GM19372 (cell line): ENCODE data around the gene LANCL1.

ENCODE experiments used
- ATAC-seq: cut with Tn5 transposase; IDR thresholded peaks from one replicate; pipeline ENCODE4 v1.9.1; 2021; ENCODE audit warnings: mild to moderate bottlenecking, low read depth, moderate library complexity; ENCODE audit not compliant: unreplicated experiment

Gene LANCL1

GRCh38 chr2:210412660-210413059, 63.9 kb downstream of the LANCL1 start:
- ATAC-seq: no peak

GRCh38 chr2:210410542-210410941, 66.0 kb downstream of the LANCL1 start:
- no peak for ATAC-seq

DNA sequence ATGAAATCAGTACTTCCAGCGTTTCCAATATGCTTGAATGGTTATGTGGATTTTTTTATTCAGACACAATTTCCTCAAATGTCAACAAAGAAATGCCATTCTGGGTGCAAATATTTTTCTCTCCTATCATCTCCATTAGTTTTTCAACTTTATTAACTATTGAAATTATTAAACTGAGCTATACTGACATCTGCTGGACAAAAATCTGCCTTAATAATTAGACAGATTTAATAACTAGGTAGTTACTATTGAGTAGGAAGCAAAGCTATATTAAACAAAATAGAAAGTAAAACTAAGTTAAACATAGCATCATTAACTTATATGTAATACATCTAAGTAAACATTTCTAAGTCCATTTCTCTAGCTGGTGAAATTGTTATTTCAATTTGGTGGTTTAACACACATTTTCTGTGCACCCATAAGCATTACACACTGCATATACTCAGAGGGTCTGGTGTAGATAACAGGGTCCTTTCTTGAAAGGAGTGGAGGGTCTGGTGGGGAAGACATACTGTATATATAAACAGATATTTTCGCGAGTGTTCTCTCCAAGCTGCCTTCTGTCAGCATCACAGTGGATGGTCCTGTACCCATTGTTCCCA, 77.0 kb downstream of the LANCL1 start:
- no peak for ATAC-seq

DNA sequence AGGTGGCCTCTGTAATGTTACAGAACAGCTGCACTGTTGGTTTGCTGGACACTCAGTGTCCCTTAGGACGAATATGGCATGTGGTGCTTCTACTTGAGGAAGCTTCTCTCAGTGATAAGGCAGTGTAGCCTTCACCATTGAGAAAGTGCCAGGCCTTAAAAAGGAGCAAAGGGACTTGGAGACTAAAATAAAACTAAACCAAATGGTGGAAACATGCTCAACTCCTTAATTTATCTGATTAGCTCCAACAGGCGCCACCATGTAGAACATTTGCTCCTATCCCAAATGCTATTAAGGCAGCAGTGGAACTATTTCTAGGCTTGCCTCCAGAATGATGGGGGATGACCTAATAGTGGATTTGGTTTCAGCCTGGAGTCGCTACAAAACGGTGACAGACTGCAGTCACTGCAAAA, 84.1 kb downstream of the LANCL1 start:
- ATAC-seq: no peak

DNA sequence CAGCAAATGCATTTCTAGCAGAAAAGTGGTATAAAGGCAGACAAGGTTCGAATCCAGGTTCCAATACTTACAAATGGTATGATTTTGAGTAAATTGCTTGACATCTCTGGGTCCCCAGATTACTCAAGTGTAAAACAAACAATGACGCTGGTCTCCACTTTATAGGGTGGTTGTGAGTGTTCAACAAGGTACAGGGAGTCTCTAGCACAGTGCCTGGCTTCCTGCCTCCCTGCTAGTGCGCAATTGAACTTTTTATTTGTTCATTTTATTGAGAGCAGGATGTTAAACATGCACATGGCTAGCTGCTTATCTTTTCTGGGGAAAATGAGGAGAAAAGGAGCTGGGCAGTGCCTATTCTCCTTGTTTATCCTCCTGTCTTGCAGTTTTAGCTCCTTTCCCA, 86.7 kb downstream of the LANCL1 start:
- no peak for ATAC-seq

- no peak for ATAC-seq
Observed at GRCh38 chr2:210388148-210388547, 88.4 kb downstream of the LANCL1 start.

- ATAC-seq: no peak
Observed at GRCh38 chr2:210387074-210387473, 89.5 kb downstream of the LANCL1 start.
